ENCODE results near the gene MRPS34. TPM values are rescaled to one million over a fixed set of nuclear protein-coding genes. Genes with fewer than 3 reads are reported as not detected.
A peak's percentile ranks its signal among the peaks of the same experiment; 100 is the strongest.

MRPS34 gene
- total RNA-seq, 1 donor from 2014 or later, result 41.6 TPM

DNA sequence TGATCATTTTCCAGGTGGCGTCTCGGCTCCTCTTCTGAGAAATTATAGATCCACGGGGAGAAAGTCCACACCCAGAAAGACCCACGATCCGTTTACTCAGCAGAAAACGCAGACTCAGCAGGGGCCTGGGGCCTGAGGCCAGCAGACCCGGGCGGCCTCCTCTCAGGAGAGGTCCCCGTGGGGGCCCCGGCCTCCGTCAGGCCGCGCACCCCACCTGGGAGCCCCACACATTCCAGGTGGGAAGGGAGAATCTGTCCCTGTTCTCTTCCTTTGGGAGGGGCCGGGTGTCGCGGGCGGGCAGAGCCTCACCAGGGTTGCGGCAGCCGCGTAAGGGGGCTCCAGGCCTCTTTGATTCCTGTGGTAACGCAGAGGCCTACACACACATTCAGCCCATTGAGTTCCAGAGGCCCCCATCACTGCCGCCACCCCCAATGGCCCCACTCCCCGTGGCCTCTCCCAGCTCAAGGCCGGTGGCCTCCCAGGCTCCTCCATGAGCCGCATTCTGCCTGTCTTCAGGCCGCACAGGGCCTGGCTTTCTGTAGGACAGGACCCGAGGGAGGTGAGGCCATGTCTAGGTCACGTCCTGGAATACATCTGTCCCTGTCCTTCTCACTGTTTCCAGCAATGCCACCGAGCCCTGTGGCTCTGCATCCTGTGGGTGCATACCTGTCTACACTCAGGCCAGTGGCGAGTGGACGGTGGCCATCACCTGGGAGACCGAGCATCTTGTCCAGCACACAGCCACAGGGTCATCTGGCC lies 22.2 kb upstream of the MRPS34 start:
- DNase-seq (ENCODE audit: low read depth), result no peak

DNA sequence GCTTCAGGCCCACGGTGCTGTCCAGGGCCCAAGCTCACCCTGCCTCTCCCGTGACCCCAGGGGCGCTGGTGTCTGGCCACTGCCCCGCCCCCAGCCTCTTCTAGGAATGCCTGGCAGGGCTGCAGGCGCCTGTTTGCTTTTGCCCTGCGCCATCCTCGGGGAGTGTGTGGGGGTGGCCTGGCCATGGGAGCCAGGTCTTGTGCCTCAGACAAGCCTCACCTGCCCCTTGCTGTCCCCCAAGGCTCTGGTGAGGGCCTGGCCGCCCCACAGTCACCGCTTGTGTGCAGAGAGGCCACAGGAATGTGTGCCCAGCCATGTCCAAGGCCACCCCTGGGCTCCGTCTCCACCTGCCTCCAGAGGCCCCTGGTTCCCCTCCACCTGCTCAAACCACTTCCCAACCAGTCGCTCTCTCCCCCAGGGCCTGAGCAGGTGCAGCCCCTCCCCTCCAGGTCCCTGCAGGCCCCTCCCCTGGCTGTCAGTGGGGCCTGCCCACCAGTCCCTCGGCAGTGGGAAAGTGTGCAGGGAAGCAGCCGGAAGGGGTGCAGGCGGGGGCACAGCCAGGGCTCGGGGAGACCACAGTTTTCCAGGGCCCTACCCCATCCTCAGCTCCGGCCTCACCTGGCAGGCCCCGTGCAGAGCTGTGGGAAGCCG lies 21.4 kb upstream of the MRPS34 start:
- DNase-seq (ENCODE audit: low read depth), result no peak

DNA sequence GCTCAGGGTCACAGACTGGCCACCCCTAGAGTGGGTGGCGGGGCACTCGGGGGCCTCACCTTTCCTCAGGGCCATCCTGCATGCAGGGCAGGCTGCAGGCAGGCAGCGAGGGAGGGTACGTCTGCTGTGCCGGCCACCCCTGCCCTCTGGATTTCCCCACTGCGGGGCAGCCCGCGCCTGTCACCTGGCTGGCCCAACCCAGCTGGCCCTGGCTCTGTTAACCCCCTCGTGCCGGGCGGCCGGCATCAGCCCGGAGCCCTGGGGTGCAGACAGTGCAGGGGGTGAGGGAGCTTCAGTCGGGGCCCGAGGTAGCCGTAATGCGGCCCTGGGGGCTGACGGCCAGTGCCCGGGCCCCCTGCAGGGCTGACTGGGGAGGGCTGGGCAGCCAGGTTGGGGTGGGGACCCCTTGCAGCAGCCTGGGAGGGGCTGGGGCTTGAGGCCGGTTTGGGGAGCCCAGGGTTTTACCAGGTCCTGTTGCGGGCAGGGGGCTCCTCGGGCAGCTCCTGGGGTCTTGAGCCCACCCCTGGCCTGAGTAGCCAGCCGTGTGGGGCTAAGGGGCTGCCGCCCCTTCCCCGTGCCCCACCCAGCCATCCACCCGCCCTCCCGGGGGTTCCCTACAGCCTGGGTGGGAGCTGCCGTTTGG lies 20.8 kb upstream of the MRPS34 start, which contains the start of gene IGFALS:
Gene IGFALS, minus strand, starts transcription at position 128 of the 643 bp plus-strand sequence. Its CDS starts 53 bp downstream, at position 75.
- DNase-seq (ENCODE audit: low read depth), result no peak

DNA sequence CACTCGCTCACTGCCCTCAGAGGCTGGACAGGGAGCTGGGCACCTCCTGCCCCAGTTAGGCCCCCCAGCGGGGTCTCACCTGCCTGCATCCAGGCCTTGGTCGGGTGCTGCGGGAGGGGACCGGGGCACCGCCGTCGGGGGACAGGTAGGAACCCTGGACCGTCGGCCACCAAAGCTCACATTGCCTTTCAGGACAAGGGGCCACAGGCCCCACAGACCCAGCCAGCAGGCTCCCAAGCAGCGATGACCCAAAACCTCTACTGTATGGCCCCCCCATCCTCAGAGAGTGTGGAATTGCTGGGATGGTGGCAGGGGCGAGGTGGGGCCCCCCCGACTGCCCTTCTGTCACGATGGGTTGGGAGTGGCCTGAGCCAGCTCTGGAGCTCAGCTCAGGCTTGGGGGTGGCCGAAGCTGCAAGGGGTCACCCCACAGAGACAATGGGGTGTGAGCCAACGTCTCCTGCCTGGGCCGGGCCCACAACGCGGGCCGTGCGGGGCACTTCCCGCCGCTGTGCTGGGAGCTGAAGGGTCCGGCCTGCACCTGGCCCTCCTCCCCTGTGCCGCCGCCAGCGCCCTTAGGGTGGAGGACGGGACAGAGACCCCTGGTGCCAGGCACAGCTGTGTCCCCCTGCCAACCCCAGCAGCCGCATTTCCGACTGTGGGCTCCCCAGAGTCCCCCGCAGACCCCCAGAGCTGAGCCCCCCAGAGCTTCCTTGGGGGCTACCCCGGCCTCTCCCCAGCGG lies 20.1 kb upstream of the MRPS34 start:
- DNase-seq (ENCODE audit: low read depth), result no peak

DNA sequence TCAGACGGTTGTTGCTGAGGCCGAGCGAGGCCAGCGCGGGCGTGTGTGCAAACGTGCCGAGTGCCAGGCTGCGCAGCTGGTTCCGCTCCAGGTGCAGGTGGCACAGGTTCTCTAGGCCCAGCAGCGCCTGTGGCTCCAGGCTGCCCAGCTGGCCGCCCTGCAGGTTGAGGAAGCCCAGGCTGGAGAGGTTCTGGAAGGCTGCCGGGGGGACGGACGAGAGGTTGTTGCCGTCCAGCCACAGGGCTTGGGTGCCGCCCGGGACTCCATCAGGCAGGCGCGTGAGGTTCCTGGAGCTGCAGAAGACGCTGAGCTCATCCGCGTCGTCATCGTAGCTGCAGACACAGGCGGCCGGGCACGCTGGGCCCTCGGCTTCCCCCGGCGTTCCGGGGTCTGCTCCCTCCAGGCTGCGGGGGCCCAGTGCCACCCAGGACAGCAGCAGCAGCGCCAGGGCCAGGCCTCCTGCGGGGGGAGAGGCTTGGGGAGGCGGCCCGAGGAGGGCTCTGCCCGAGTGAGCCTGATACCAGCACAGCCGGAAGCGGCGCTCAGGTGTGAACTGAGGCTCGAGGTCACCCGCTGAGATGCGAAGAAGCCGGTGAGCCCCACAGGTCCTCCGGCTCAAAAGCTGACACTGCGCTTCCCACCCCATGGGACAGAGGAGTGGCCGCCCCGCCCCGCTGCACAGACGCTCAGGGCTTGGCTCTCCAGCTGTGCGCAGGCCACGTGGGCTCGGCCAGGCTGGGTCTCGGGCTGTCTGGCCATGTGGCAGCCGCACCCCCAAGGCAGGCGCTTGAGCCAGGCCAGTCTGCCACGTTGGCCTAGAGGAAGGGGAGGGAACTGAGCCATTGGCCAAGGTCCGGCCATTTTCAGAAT lies 19.2 kb upstream of the MRPS34 start:
- DNase-seq (ENCODE audit: low read depth), result no peak

DNA sequence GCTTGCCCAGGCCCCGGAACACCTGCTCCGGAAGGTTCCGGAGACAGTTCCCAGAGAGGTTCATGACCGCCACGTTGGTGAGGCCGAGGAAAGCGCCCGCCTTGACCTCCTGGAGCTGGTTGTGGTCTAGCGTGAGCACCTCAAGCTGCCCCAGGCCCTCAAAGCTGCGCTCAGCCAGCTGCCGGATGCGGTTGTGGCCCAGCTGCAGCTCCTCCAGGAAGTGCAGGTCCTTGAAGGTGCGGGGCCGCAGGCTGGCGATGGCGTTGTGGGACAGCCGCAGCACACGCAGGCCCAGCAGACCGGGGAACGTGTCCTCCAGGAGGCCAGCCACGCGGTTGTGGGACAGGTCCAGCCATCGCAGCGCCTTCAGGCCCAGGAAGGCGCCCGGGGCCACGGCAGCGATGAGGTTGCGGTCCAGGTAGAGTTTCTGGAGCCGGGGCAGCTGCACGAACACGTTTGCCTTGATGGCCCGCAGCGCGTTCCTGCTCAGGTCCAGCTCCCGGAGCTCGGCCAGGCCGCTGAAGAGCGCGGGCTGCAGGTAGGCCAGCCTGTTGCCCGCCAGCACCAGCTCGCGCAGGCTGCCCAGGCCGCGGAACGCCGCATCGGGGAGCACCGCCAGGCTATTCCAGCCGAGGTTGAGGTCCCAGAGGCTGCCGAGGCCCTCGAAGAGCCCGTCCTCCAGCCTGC lies 18.5 kb upstream of the MRPS34 start:
- DNase-seq (ENCODE audit: low read depth), result no peak

DNA sequence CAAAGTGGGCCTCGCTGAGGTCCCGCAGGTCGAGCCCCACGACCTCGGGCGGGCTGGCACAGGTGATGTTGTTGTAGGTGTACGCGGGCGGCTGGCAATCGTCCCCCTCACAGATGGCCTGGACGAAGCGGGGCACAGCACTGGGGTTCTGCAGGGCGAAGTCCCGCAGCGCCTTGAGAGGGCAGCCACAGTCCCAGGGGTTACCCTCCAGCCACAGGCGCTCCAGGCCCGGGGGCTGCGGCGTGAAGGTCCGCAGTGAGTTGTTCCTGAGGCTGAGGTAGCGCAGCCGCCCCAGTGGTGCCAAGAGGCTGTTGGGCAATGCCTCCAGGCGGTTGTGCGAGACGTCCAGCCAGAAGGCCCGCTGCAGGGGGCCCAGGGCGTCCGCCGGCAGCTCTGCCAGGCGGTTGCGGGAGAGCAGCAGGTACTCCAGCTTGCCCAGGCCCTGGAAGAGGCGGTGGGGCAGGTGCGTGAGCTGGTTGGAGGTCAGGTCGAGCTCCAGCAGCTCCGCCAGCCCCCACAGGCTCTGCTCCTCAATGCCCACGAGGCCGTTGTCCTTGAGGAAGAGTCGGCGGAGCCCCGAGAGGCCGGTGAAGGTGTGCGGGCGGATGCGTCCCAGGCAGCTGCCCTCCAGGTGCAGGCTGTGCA lies 17.8 kb upstream of the MRPS34 start:
- DNase-seq (ENCODE audit: low read depth), result no peak

DNA sequence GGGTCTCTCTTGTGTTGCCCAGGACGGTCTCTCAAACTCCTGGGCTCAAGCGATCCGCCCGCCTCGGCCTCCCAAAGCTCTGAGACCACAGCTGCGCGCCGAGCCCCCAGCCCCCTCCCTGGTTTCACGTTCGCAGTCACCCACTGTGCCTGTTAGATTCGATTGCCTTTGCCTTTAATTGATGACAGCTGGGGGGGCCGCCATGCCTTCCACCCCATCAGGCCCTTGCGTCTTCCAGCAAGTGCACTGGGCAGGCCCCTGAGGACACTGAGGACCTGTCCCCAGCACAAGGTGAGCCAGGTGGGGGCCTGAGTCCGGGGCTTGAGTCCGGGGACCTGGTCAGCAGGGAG lies 17.3 kb upstream of the MRPS34 start:
- no peak for DNase-seq (ENCODE audit: low read depth)

DNA sequence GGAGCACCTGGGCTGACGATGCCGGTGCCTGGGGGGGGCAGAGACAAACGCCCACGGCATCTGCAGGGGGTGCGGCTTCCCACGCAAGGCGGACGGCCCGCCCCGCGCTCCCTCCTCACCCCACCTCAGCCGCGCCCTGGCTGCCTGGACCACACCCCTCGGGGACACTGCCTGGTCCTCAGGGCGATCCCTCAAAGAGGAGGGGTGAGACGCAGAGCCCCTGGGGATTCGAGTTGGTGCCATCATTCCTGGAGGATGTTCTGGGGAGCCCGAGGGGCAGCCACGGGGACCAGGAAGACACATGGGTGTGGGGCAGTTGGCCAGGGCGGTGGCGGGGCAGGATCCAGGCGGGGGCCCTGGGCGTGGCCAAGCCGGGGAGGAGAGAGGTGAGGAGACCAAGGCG lies 16.7 kb upstream of the MRPS34 start:
- no peak for DNase-seq (ENCODE audit: low read depth)

DNA sequence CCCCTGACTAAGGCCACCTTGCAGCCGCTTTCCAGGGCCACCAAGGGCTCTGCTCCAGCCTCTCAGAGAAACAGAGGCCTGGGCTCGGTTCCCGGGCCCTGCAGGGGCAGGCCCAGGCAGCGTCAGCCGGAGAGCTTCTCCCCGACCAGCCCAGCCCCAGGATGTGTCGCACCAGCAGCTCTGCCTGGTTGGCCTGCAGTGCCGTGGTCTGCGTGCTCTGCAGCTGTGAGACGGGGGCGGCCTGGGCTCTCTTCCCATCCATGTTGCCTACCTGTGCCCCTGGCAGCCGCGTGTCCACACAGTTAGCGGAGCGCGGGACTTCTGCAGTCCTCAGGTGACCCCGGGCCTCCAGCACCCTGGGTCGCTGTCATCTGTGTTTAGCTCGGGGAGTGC lies 15.8 kb upstream of the MRPS34 start:
- DNase-seq (ENCODE audit: low read depth), result no peak

DNA sequence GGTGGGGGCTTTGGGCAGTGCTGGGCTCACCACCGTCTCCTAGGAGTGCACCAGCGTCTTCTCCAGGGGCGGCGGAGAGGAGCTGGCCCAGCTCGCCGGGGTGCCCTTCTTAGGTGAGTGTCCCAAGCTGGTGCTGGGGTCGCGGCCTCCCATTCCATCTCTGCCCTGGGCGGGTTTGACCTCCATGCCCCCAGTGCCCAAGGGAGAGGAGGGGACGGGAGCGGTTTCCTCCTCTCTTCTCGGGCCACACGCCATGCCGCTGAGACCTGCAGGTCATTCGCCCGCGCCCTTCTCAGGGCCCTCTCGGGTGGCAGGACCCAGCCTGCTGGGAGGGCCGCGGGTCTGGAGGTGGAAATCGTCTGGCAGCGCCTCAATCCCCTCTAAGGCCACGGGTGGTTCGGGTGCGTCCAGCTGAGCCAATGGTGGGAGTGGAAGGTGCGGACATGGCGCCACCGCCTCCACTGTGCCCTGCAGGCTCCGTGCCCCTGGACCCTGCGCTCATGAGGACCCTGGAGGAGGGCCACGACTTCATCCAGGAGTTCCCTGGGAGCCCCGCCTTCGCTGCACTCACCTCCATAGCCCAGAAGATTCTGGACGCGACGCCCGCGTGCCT lies 15.3 kb upstream of the MRPS34 start:
- DNase-seq (ENCODE audit: low read depth), result no peak

DNA sequence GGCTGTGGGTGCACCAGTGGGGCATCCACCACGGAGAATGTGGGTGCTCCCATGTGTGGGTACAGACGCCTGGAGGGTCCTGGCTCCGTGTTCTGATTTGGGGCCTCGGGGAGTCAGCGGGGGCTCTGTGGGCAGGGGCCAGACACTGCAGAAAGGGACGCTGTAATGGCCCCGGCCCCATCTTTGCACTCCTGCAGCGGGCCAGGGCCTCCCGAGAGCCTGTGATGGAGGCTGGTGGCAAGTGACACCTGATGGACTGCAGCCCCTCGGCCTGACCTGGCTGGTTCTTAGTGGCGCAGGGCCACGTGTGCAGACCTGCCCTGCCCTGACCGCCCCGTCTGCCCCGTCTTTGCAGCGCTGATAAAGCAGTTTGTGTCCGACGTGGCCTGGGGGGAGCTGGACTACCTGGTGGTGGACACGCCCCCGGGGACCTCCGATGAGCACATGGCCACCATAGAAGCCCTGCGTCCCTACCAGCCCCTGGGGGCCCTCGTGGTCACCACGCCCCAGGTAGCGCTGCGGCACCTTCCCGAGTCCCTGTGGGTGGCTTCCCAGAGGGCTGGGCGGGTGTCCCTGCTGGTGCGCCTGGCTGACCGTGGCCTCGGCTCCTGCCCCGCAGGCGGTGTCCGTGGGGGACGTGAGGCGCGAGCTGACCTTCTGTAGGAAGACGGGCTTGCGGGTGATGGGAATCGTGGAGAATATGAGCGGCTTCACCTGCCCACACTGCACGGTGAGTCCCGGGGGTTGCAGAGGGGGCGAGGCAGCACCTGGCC lies 14.6 kb upstream of the MRPS34 start:
- DNase-seq (ENCODE audit: low read depth), result no peak

DNA sequence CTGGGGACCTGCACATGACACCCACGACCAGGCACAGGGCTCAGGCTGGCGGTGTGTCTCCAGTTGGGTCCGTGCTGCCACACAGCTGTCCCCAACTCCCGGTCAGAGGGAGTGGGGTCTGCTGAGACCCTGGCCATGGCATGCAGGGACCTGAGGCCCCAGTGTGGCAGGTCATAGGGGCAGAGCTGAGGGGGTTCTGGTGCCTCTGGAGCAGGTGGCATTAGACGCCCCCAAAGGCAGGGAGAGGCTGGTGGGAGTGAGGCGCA lies 14.1 kb upstream of the MRPS34 start:
- no peak for DNase-seq (ENCODE audit: low read depth)

DNA sequence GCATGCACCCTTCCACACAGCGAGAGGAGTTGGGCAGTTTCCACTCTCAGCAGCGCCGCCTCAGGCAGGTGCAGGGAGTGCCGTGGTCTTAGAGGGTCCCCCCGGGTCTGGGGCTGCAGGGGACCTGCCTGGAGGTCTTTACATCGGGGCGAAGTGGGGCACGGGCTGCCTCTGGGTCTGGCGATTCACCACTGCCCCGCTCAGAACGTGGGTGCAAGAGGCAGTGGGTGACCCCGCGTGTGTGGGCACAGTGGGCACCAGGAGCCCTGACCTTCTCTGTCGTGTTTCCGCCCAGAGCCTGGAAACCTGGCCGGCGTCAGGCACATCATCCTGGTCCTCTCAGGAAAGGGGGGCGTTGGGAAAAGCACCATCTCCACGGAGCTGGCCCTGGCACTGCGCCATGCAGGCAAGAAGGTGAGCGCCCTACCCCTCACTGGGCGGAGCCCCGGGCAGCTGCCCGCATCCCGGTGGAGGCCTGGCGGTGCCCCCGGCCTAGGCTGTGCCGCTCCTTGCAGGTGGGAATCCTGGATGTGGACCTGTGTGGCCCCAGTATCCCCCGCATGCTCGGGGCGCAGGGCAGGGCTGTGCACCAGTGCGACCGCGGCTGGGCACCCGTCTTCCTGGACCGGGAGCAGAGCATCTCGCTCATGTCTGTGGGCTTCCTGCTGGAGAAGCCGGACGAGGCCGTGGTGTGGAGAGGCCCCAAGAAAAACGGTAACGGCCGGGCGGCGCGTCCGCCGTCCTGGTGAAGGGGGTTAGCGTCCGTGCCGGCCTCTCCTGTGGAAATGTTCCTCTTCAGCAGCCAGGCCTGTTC lies 13.5 kb upstream of the MRPS34 start:
- no peak for DNase-seq (ENCODE audit: low read depth)

DNA sequence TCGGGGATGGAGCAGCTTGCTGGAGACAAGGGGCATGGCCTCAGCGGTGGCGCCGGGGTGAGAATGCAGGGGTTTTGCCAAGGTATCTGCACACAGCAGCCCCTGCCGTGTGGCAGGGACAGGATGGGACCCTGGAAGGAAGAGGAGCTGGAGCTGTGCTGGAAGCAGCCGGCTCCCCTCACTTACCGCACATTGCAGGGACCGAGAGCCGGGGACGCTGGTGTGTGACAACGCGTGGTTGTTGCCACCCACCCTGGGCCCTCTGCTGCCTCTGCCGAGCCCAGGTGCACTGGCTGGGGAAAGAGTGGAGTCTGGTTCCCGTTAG lies 12.9 kb upstream of the MRPS34 start:
- no peak for DNase-seq (ENCODE audit: low read depth)

DNA sequence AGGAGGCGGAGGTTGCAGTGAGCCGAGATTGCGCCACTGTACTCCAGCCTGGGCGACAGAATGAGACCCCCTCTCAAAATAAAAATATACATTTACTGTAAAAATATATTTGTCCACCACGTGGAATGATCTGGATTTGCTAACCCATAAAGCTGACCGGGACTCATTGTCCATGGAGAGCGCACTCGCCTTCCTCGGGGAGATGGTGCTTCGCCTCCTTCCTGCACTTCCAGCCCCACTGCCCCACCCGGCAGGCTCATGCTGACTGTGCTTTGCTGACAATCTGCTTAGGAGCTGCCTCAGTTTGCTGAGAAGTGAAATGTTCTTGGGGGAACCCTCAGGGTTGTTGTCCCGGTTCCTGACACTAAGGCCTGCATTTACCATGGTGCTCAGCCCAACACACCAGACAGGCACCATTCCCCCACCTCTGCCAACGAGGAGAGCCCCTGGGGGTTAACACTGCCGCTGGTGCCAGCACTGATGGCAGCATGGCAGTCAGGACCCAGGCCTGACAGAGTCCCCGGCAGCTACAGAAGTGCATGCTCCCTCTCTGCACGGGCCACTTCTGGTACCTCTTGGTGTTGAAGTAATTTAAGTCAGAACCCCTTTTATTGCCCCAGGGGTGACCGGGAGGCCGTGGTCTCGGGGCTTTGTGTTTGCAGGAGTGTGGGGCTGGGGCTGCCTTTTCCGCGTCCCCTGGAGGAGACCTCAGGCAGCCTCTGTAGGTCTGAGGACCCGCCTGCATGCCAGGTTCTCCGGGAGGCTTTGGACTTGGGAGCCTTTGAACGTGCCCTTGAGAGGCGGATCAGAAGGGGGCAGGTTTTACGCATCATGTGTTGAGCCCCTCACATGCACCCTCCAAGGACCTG lies 12.3 kb upstream of the MRPS34 start:
- no peak for DNase-seq (ENCODE audit: low read depth)

DNA sequence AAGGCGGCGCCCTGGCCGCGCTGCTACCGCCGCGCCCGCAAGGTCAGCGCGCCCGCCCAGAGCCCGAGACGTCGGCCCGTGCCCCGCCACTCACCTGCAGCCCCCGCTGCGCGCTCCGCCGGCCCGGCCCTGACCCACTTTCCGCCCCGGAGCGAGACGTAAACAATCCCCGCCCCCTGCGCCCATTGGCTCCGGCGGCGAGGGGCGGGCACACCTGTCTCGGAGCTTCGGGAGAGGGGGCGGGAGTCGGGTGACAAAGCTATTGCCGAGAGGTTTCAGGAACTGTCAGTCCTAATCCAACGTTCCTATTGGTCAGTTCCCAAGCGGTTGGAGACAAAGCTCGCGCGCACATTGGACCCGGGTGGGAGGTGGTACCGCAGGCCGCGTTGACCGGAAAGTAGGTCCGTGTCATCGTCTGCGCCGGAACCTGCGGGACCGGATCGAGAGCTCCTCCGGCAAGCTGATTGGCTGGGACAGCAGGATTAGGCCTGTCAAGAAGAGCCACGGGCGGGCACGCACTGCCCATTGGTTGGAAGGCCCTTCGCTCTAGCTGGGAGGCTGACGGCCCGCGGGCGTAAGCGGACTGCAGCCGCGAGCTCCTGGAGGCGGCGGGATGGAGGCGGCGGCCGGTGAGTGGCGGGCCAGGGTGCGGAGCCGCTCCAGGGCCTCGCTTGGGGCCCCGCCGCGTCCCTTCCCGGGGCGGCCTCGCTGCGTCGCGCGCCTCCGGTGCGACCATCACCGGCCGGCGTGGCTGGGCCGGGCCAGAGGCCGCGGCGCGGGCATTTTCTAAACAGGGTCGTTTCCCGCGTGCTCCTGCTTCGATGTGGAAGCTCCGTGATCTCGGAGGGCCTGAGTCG lies 9.7 kb upstream of the MRPS34 start, which contains the start of the genes NUBP2 and SPSB3:
Gene NUBP2, plus strand, starts transcription at position 553 of the 857 bp plus-strand sequence. Its CDS starts 61 bp downstream, at position 614.
Gene SPSB3, minus strand, starts transcription at position 164 of the 857 bp plus-strand sequence. CDS start 1,088 bp downstream, outside the sequence.
- peak; percentile 99 for DNase-seq (ENCODE audit: low read depth)

Data from renal cortical epithelial cell (primary cell).